ENCODE results near the gene TM4SF4. TPM values are rescaled to one million over a fixed set of nuclear protein-coding genes. Genes with fewer than 3 reads are reported as not detected.

The TM4SF4 gene
- total RNA-seq, 1 donor from 2014 or later, result not detected

GRCh38 chr3:149495581-149496125 is 21.2 kb downstream of the TM4SF4 start:
- Mint-ChIP-seq H3K36me3 (ENCODE audit: low read depth) (no peaks in the 10 kb centered on the region), H3K27me3 (ENCODE audit: insufficient read depth) (peaks cover 22% of the 10 kb centered on the region), H3K9me3 (no peaks in the 10 kb centered on the region), H3K4me1 (ENCODE audit: low read depth) (no peaks in the 10 kb centered on the region), H3K4me3 (no peak overlapping the region), H3K27ac (no peak overlapping the region)
- intact Hi-C loops (cut with micrococcal nuclease), result no loop called here
- no peak for DNase-seq (ENCODE audit: low spot score)

- peaks cover 16% of the 10 kb centered on the region for H3K27me3 Mint-ChIP-seq (ENCODE audit: insufficient read depth)
- intact Hi-C loops (cut with micrococcal nuclease), result no loop called here
- no peak overlapping the region for H3K27ac Mint-ChIP-seq
- H3K4me1 Mint-ChIP-seq (ENCODE audit: low read depth), result no peaks in the 10 kb centered on the region
- H3K4me3 Mint-ChIP-seq, result no peak overlapping the region
- H3K36me3 Mint-ChIP-seq (ENCODE audit: low read depth), result no peaks in the 10 kb centered on the region
- no peak for DNase-seq (ENCODE audit: low spot score)
- H3K9me3 Mint-ChIP-seq, result no peaks in the 10 kb centered on the region
These were observed 22.4 kb downstream of the TM4SF4 start for GRCh38 chr3:149496891-149497290.

- Mint-ChIP-seq H3K4me1 (ENCODE audit: low read depth) (no peaks in the 10 kb centered on the region), H3K4me3 (no peak overlapping the region), H3K36me3 (ENCODE audit: low read depth) (no peaks in the 10 kb centered on the region), H3K27ac (no peak overlapping the region), H3K9me3 (no peaks in the 10 kb centered on the region), H3K27me3 (ENCODE audit: insufficient read depth) (peaks cover 19% of the 10 kb centered on the region)
- intact Hi-C loops (cut with micrococcal nuclease), result no loop called here
- no peak for DNase-seq (ENCODE audit: low spot score)
These were observed 23.6 kb downstream of the TM4SF4 start for GRCh38 chr3:149497966-149498670.

GRCh38 chr3:149501524-149501923 is 27.0 kb downstream of the TM4SF4 start:
- no peak overlapping the region for H3K27ac Mint-ChIP-seq
- peaks cover 26% of the 10 kb centered on the region for H3K27me3 Mint-ChIP-seq (ENCODE audit: insufficient read depth)
- H3K4me3 Mint-ChIP-seq, result no peak overlapping the region
- H3K36me3 Mint-ChIP-seq (ENCODE audit: low read depth), result no peaks in the 10 kb centered on the region
- no peaks in the 10 kb centered on the region for H3K4me1 Mint-ChIP-seq (ENCODE audit: low read depth)
- no peaks in the 10 kb centered on the region for H3K9me3 Mint-ChIP-seq
- DNase-seq (ENCODE audit: low spot score), result no peak
- intact Hi-C loops (cut with micrococcal nuclease), result no loop called here

DNA sequence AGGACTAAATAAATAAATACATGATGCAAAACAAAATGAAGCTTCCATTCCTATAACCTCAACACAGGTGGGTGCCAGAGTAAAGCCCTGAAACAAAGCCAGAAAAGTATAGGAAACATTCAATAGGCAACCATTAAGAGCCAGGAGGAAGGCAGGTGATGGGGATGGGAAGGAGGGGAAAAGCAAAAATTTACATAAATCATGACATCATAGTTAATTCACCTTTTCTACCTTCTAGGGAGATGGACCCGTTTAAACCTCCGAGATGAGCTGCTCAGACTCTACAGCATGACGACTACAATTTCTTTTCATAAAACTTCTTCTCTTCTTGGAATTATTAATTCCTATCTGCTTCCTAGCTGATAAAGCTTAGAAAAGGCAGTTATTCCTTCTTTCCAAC is 27.9 kb downstream of the TM4SF4 start:
- no peaks in the 10 kb centered on the region for H3K4me1 Mint-ChIP-seq (ENCODE audit: low read depth)
- no peaks in the 10 kb centered on the region for H3K9me3 Mint-ChIP-seq
- H3K27me3 Mint-ChIP-seq (ENCODE audit: insufficient read depth), result peaks cover 22% of the 10 kb centered on the region
- no peak overlapping the region for H3K4me3 Mint-ChIP-seq
- no peak overlapping the region for H3K27ac Mint-ChIP-seq
- DNase-seq (ENCODE audit: low spot score), result no peak
- H3K36me3 Mint-ChIP-seq (ENCODE audit: low read depth), result no peaks in the 10 kb centered on the region
- intact Hi-C loops (cut with micrococcal nuclease), result no loop called here

DNA sequence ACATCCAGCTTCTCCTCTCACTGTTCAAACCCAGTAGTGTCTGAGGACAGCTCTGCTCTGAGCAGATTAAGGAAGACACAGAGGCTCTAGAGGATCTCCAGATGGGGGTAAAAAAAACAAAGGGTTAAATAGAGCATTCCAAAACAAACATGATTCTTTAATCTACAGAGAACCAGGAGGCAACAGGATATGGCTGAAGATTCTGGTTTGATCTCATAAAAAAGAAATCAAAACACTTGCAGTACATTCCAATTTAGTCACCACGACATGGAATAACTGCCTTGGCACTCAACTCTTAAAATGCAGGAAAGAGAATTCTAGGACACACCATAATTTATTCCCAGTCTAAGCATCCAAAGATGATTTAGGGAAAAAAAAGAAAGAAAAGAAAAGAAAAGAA is 32.0 kb downstream of the TM4SF4 start:
- intact Hi-C loops (cut with micrococcal nuclease), result no loop called here
- H3K9me3 Mint-ChIP-seq, result no peaks in the 10 kb centered on the region
- no peak overlapping the region for H3K27ac Mint-ChIP-seq
- H3K27me3 Mint-ChIP-seq (ENCODE audit: insufficient read depth), result peaks cover 24% of the 10 kb centered on the region
- no peaks in the 10 kb centered on the region for H3K36me3 Mint-ChIP-seq (ENCODE audit: low read depth)
- DNase-seq (ENCODE audit: low spot score), result no peak
- peaks cover 10% of the 10 kb centered on the region for H3K4me1 Mint-ChIP-seq (ENCODE audit: low read depth)
- no peak overlapping the region for H3K4me3 Mint-ChIP-seq

- H3K4me3 Mint-ChIP-seq, result no peak overlapping the region
These were observed 32.5 kb downstream of the TM4SF4 start for GRCh38 chr3:149506965-149507364.

GRCh38 chr3:149507491-149508324 is 33.2 kb downstream of the TM4SF4 start:
- no peak overlapping the region for H3K27ac Mint-ChIP-seq
- intact Hi-C loops (cut with micrococcal nuclease), result no loop called here

More at GRCh38 chr3:149506965-149507364, 32.5 kb downstream of the TM4SF4 start:
- no peaks in the 10 kb centered on the region for H3K36me3 Mint-ChIP-seq (ENCODE audit: low read depth)
- intact Hi-C loops (cut with micrococcal nuclease), result no loop called here
- peaks cover 10% of the 10 kb centered on the region for H3K4me1 Mint-ChIP-seq (ENCODE audit: low read depth)
- H3K9me3 Mint-ChIP-seq, result no peaks in the 10 kb centered on the region
- H3K27ac Mint-ChIP-seq, result no peak overlapping the region
- H3K27me3 Mint-ChIP-seq (ENCODE audit: insufficient read depth), result peaks cover 24% of the 10 kb centered on the region
- no peak for DNase-seq (ENCODE audit: low spot score)

DNA sequence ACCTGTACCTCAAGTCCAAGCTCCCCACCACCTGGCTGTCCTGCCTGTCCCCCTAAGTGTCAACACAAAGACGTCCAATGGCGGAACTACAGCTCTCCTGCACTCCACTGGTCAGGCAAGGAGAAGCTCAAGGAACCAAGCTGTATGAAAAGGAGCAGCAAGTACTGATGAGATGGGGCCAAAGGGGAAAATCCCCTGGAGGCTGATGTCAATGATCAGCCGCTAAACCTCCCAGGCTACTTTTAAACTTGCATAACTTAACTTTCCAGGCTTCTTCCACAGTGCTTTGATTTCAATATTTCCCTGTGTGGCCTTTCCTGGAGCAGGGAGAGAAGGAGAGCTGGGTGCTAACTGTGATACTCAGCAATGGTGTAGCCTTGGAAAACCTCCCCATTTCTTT is 35.0 kb downstream of the TM4SF4 start:
- intact Hi-C loops (cut with micrococcal nuclease), result no loop called here
- Mint-ChIP-seq H3K36me3 (ENCODE audit: low read depth) (no peaks in the 10 kb centered on the region), H3K4me1 (ENCODE audit: low read depth) (peaks cover 10% of the 10 kb centered on the region), H3K4me3 (no peak overlapping the region), H3K9me3 (no peaks in the 10 kb centered on the region), H3K27me3 (ENCODE audit: insufficient read depth) (peaks cover 27% of the 10 kb centered on the region), H3K27ac (no peak overlapping the region)
- no peak for DNase-seq (ENCODE audit: low spot score)

More at GRCh38 chr3:149507491-149508324, 33.2 kb downstream of the TM4SF4 start:
- Mint-ChIP-seq H3K4me3 (no peak overlapping the region), H3K36me3 (ENCODE audit: low read depth) (no peaks in the 10 kb centered on the region), H3K4me1 (ENCODE audit: low read depth) (peaks cover 10% of the 10 kb centered on the region), H3K27me3 (ENCODE audit: insufficient read depth) (peaks cover 28% of the 10 kb centered on the region), H3K9me3 (no peaks in the 10 kb centered on the region)
- no peak for DNase-seq (ENCODE audit: low spot score)

GRCh38 chr3:149510480-149510879 is 36.0 kb downstream of the TM4SF4 start:
- Mint-ChIP-seq H3K27ac (no peak overlapping the region), H3K27me3 (ENCODE audit: insufficient read depth) (peaks cover 27% of the 10 kb centered on the region), H3K36me3 (ENCODE audit: low read depth) (no peaks in the 10 kb centered on the region), H3K4me3 (no peak overlapping the region), H3K9me3 (no peaks in the 10 kb centered on the region), H3K4me1 (ENCODE audit: low read depth) (peaks cover 10% of the 10 kb centered on the region)
- no peak for DNase-seq (ENCODE audit: low spot score)
- intact Hi-C loops (cut with micrococcal nuclease), result no loop called here

GRCh38 chr3:149511040-149511626 is 36.6 kb downstream of the TM4SF4 start:
- Mint-ChIP-seq H3K4me3 (no peak overlapping the region), H3K9me3 (no peaks in the 10 kb centered on the region), H3K27ac (no peak overlapping the region), H3K27me3 (ENCODE audit: insufficient read depth) (peaks cover 27% of the 10 kb centered on the region), H3K4me1 (ENCODE audit: low read depth) (peaks cover 10% of the 10 kb centered on the region), H3K36me3 (ENCODE audit: low read depth) (no peaks in the 10 kb centered on the region)
- intact Hi-C loops (cut with micrococcal nuclease), result no loop called here
- DNase-seq (ENCODE audit: low spot score), result no peak

DNA sequence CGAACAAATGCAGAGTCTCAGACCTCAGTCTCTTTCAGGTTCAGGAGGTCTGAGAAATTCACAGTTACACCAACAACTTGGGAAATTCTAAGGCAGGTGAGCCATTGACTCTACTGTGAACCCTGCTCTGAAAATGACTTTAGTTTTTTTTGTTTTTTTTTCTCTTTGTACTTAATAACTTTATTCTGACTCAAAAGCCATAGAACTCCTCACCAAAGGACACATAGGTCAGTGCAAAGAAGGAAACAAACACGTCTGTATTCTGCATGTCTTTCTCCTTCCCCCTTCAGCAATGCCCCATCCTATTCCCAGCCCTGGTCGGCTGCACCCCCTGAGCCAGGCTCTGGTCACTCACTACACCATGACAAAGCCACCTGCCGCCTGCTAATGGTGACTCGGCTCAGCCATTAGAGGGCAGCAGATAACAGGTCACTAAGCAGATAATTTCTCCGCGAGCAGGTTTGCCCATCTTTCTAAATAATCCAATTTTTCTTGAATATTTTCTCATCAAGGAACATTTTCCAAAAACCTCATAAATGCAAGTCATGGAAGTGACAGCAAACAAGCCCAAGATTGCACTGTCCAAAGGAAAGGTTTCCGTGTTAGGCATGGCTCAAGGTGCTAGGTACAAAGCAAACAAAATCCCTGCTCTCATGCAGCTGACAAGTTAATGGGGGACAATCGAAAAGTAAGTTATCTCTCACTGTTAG is 37.7 kb downstream of the TM4SF4 start:
- Mint-ChIP-seq H3K4me3 (no peak overlapping the region), H3K4me1 (ENCODE audit: low read depth) (peaks cover 10% of the 10 kb centered on the region), H3K27ac (no peak overlapping the region), H3K9me3 (no peaks in the 10 kb centered on the region), H3K27me3 (ENCODE audit: insufficient read depth) (peaks cover 24% of the 10 kb centered on the region), H3K36me3 (ENCODE audit: low read depth) (no peaks in the 10 kb centered on the region)
- DNase-seq (ENCODE audit: low spot score), result no peak
- intact Hi-C loops (cut with micrococcal nuclease), result loop anchor here (1.0 to 2.0 kb wide), 3 partner anchors 205 to 297 kb away; no protein-coding TSS in a partner anchor
